ENCODE measurements around the gene LSG1.

DNA sequence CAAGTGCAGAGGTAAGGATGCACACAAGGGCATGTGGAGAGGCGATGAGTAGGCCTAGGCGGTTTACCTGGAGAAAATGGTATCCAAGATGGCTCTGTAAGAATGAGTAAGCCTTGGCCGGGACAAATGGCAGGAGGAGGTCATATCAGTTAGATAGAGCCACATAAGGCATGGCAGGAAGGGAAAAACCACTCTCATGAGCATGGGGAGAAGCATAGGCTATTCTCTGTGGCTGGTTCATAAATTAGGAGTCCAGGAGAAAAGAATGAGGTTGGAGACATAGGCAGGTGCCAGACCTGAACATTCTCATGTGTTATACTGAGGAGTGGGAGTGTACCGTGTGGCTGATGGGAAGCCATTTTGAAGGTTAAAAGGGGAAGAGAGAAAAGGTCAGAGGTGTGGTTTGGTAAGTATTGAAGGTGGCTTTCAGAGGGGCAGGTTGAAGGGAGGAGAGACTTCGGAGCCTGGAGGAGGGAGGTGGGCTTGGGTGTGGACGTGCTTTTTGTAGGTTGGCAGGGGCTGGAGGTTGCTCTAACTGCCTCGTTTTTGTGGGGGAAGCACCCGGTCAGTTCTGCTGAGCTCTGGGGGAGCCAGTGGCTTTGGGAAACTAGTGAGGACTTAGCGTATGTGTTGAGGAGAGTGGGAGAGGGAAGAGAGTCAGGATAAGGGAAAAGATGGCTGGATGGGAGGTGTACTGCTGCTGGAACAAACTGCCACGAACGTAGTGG is 9.1 kb upstream of the LSG1 start:
- TF ChIP-seq EZH2 (IDR thresholded peaks at IDR 0.05; ENCODE audit: low read depth, unreplicated experiment) (no peak), CTCF (conservative IDR thresholded peaks at IDR 0.05; ENCODE audit: low read depth in 2 of 2) (no peak), POLR2AphosphoS5 (IDR thresholded peaks at IDR 0.05; ENCODE audit: low read depth) (no peak), JUNB (IDR thresholded peaks at IDR 0.05; ENCODE audit: unreplicated experiment) (no peak), REST (IDR thresholded peaks at IDR 0.05; ENCODE audit: unreplicated experiment) (no peak), ETS1 (IDR thresholded peaks at IDR 0.05) (no peak), EZH2phosphoT487 (IDR thresholded peaks at IDR 0.05; ENCODE audit: unreplicated experiment) (no peak), CREB1 (CRISPR knock-in tag; IDR thresholded peaks at IDR 0.05; ENCODE audit: low read depth) (no peak), ZNF331 (CRISPR knock-in tag; IDR thresholded peaks at IDR 0.05; ENCODE audit: low read depth) (no peak), STAT1 (IDR thresholded peaks at IDR 0.05; ENCODE audit: unreplicated experiment) (no peak), NANOG (IDR thresholded peaks at IDR 0.05; ENCODE audit: borderline replicate concordance) (no peak), ZNF114 (CRISPR knock-in tag; IDR thresholded peaks at IDR 0.05) (no peak)
